Activated gamma-delta T cell treated with Interleukin-2 at 50 U/mL for 16 hours (primary cell): Measurements from ENCODE around the gene NT5E.
"Not testable (repeated sequence)": the region's sequence is repeated elsewhere in the genome, so short reads cannot be mapped to it uniquely, and the experiment has no call there.

Experiments
- DNase-seq: peaks from one replicate; pipeline ENCODE4 v3.0.0-alpha.2; 2020

NT5E gene

GRCh38 chr6:85494547-85495536 is 45.0 kb downstream of the NT5E start:
- no peak for DNase-seq

GRCh38 chr6:85496009-85496579 is 46.2 kb downstream of the NT5E start:
- DNase-seq = no peak

GRCh38 chr6:85496856-85497255 is 47.0 kb downstream of the NT5E start:
- no peak for DNase-seq

GRCh38 chr6:85498596-85499258 is 48.8 kb downstream of the NT5E start:
- no peak for DNase-seq

DNA sequence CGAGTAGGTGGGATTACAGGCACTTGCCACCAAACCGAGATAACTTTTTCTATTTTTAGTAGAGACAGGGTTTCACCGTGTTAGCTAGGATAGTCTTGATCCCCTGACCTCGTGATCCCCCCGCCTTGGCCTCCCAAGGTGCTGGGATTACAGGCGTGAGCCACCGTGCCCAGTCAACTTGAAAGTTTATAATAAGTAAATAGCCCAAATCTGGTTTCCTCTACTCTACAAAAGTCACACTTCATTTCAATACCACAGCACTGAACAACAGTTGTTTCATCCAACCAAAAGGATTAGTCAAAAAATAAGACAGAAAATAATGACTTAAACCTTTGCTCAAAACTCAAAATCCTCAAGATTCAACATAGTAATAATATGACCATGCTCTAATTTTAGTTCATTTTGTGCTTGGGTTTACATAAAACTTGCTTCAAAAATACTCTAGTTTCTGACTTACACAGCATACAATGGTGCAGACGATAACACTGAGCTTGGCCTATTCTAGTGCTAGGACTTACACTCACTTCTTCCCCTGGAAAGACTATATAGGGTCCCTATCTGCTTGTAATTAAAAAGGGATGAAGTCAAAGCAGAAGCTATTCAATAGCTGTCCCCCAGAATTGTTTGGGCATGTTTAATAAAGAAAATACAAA is 56.7 kb downstream of the NT5E start:
- DNase-seq = no peak

DNA sequence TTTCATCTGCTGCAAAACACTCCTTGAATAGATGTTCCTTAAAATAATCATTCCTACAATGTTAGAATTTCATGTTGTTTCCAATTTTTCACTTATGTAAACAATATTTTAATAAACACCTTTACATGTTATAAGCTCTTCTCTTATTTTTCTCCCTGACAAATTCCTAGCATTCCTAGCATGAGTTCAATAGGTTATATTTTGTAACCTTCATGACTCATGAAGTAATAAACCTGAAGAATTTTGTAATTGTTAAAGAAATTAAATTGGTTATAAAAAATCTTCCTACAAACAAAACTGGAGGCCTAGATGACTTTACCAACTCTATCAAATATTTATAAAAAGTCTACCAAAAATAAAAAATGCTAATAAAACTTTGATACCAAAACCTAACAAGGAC is 66.3 kb downstream of the NT5E start:
- no peak for DNase-seq

GRCh38 chr6:85524281-85524680 is 74.4 kb downstream of the NT5E start:
- DNase-seq = not testable (repeated sequence)

GRCh38 chr6:85537055-85537494 is 87.2 kb downstream of the NT5E start:
- no peak for DNase-seq

DNA sequence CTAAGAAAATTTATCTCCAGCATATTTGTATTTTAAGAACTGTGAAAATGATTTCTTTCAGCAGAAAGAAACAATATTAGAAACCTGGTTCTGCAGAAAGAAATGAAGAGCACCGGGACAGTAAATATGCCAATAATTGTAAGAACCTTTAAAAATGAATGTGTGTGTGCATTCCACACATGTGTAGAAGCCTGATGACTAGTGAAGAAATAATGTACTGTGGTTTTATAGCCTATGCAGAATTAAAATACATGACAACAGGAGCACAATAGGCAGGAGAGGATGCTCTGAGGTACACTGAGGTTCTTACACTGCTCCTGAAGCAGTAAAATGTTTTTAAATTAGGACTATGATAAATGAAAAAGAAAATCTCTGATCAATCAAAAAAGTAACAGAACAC is 94.9 kb downstream of the NT5E start:
- DNase-seq = no peak
